Measurements from ENCODE around the gene PKP4.

Gene PKP4

DNA sequence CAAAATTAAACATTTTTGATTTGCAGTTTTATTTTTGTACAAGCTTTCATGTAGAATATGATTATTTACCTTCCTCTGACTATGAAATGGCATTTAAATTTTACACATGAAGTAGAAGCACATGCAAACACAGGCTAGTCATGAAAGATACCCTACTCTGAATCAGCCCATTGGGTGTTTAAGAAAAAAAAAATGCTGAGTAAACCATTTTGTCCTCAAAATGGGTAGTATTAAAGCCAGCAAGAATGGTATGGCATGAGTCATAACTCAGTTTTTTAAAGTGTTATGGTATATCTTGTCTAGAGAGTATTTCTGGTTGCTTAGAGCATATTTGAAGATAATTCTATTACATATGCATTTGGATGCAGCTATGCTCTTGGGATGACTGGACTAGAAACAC lies 55.0 kb downstream of the PKP4 start:
- H3K4me3 ChIP-seq (ENCODE audit: low read depth, low read length), result no peak overlapping the region
- TF ChIP-seq, protein P1, sequence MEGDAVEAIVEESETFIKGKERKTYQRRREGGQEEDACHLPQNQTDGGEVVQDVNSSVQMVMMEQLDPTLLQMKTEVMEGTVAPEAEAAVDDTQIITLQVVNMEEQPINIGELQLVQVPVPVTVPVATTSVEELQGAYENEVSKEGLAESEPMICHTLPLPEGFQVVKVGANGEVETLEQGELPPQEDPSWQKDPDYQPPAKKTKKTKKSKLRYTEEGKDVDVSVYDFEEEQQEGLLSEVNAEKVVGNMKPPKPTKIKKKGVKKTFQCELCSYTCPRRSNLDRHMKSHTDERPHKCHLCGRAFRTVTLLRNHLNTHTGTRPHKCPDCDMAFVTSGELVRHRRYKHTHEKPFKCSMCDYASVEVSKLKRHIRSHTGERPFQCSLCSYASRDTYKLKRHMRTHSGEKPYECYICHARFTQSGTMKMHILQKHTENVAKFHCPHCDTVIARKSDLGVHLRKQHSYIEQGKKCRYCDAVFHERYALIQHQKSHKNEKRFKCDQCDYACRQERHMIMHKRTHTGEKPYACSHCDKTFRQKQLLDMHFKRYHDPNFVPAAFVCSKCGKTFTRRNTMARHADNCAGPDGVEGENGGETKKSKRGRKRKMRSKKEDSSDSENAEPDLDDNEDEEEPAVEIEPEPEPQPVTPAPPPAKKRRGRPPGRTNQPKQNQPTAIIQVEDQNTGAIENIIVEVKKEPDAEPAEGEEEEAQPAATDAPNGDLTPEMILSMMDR (IDR thresholded peaks at IDR 0.05; ENCODE audit: low read depth, low read length), result no peak

DNA sequence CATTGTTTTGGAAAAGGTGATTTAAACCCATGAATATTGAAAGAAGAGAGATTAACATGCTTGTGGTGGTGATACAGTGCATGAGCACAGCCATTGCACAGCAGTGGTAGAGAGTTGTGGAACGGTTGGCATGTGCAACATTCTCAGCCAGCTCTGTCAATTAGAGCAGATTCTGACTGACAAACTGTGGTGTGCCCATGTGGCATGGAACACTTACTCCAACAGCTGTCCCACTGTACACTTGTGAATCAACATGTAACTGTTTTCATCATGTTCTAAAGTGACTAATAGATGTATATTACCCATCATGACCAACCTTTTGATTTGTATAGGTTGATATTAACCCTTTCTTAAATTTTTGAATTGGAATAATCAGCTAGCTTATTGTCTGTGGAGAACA lies 55.6 kb downstream of the PKP4 start:
- no peak overlapping the region for H3K4me3 ChIP-seq (ENCODE audit: low read depth, low read length)
- TF ChIP-seq, protein P1 (IDR thresholded peaks at IDR 0.05; ENCODE audit: low read depth, low read length), result no peak

DNA sequence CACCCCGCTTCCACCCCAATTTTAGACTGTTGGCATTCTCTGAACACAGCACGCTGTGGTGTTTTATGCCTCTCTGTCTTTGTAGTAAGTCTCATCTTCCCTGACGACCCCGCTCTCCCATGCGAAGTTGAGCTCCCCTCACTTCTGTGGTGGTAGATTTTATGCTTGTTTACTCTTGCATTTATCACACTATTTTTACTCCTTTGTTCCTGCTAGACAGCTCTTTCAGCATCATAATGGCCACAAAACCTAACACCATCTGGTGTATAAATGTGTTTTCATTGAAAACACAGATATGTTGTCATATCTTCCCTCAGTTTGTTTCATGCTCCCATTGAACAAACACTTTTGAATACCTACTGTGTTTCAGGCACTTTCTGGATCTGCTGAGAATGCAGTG lies 57.1 kb downstream of the PKP4 start:
- TF ChIP-seq, protein P1 (IDR thresholded peaks at IDR 0.05; ENCODE audit: low read depth, low read length), result no peak
- no peak overlapping the region for H3K4me3 ChIP-seq (ENCODE audit: low read depth, low read length)

DNA sequence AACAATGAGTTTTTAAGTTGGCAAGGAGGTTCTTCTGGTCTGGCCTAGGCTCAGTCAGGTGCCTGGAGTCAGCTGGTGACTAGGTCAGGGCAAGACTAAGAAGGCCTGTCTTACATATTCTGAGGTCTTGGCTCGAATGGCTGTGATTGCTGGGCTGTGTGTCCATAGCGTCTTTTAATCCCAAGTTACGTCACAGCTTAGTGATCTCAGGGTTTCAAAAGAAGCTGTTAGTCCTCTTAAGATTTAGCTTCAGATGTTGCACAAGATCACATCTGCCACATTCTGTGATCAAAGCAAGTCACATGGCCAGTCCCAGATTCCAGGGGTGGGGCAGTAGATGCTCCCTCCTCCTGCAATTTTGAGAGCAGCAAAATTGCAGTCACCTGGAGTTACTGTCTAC lies 61.3 kb downstream of the PKP4 start:
- TF ChIP-seq, protein P1 (IDR thresholded peaks at IDR 0.05; ENCODE audit: low read depth, low read length), result no peak
- no peak overlapping the region for H3K4me3 ChIP-seq (ENCODE audit: low read depth, low read length)

DNA sequence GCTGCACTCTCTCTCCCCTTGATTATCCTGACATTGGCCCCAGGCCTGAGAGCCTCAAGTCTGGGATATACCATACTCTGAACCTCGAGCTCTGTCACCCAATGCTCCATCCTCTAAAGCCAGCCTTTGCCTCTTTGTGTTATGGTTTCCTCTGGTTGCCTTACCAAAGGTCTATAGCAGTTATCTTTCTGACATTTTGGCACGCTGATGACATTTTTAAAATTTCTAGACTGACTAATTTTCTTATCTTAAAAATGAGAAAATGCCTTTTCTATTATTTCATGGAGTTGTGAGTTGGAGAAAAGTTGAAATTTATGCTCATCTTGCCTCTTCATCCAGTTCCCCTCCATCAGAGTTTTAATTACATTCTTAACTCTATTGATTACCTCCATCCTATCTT lies 62.7 kb downstream of the PKP4 start:
- TF ChIP-seq, protein P1 (IDR thresholded peaks at IDR 0.05; ENCODE audit: low read depth, low read length), result no peak
- no peak overlapping the region for H3K4me3 ChIP-seq (ENCODE audit: low read depth, low read length)

DNA sequence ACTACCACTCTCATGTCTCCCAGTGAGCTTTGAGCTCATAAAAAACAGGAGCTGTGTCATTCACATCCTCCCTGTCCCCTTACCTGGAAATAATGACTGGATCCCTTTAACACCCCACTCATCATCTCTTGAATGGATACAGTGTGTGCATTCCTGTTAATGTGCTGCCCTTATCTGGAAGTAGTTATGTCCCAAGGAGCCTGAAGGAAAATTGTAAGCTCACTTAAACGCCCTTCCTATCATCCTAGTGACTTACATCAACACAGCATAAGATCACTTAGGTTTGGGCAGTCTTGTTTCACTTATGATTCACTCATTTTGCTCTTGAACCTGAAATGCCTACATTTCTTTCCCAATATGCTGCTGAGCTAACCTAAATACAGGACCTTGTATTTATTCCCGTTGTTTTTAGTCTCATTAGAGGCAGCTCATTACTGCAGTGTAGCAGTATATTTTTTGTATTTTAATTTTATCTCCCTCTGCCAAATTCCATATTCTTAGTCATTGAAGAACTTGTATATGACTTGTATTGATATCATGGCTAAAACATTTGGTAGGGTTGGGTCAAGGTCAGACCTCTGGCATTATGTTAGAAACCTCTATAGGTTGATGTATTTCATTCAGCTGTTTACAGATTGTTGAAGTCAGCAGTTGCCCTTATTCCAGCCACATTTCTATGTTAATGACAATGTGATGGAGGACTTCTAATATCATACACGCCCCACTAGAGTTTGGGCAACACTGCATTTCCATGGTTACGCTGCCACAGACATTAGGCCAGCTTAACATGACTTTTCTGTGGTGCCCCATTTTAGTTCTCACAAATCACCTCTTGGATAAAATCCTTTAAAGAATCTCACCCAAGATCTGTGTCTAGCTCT lies 72.9 kb downstream of the PKP4 start:
- TF ChIP-seq, protein P1 (IDR thresholded peaks at IDR 0.05; ENCODE audit: low read depth, low read length), result no peak
- no peak overlapping the region for H3K4me3 ChIP-seq (ENCODE audit: low read depth, low read length)

DNA sequence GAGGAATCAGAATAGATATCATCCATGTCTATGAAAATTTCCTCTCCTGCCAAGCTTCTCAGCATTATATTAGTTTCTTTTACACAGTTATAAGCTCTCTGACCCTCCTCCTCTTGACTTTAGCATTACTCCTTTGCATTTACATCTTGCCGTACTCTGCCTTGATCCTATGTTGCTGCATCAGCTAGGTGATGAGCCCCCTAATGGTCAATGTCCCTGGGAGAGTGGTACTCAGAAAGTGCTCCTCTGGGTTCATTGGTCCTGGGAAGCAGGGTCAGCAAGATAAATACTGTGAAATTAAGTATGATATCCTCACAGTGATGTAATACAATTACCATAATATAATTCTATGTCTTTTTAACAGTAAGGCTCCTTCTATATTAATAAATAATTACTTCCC lies 74.1 kb downstream of the PKP4 start:
- TF ChIP-seq, protein P1 (IDR thresholded peaks at IDR 0.05; ENCODE audit: low read depth, low read length), result no peak
- no peak overlapping the region for H3K4me3 ChIP-seq (ENCODE audit: low read depth, low read length)
